DMS53 (cell line): ENCODE data around the gene USP47.

Source experiments
- DNase-seq: peaks from one replicate; lab custom pipeline; 2025; lab: John Stamatoyannopoulos, UW

Gene USP47

GRCh38 chr11:11966354-11966741 is 124.6 kb downstream of the USP47 start:
- DNase-seq: no peak

GRCh38 chr11:11966826-11967668 is 125.3 kb downstream of the USP47 start:
- peak; percentile 89 for DNase-seq

- DNase-seq: no peak
Measured at GRCh38 chr11:11967669-11968510, 126.1 kb downstream of the USP47 start.

GRCh38 chr11:11968511-11969280 is 126.9 kb downstream of the USP47 start:
- no peak for DNase-seq

GRCh38 chr11:11969380-11970215 is 127.8 kb downstream of the USP47 start:
- no peak for DNase-seq

- DNase-seq: no peak
Measured at GRCh38 chr11:11970556-11970955, 128.8 kb downstream of the USP47 start.

- peak; percentile 14 for DNase-seq
Measured at GRCh38 chr11:11971906-11972547, 130.3 kb downstream of the USP47 start.

GRCh38 chr11:11972730-11973341 is 131.1 kb downstream of the USP47 start:
- no peak for DNase-seq

GRCh38 chr11:11973361-11973800 is 131.6 kb downstream of the USP47 start:
- no peak for DNase-seq

- DNase-seq: no peak
Measured at GRCh38 chr11:11973866-11974265, 132.1 kb downstream of the USP47 start.

GRCh38 chr11:11975201-11976092 is 133.7 kb downstream of the USP47 start:
- DNase-seq: no peak

- no peak for DNase-seq
Measured at GRCh38 chr11:11976481-11977127, 134.8 kb downstream of the USP47 start.

- DNase-seq: no peak
Measured at GRCh38 chr11:11977206-11977938, 135.6 kb downstream of the USP47 start.

- no peak for DNase-seq
Measured at GRCh38 chr11:11978098-11978637, 136.4 kb downstream of the USP47 start.

GRCh38 chr11:11978792-11979487 is 137.2 kb downstream of the USP47 start:
- no peak for DNase-seq

- no peak for DNase-seq
Measured at GRCh38 chr11:11979488-11980117, 137.8 kb downstream of the USP47 start.

- no peak for DNase-seq
Measured at GRCh38 chr11:11980200-11980599, 138.4 kb downstream of the USP47 start.
